GM19397 (cell line): Measurements from ENCODE around the gene THADA.

Experiments used
- ATAC-seq: cut with Tn5 transposase; IDR thresholded peaks from one replicate; pipeline ENCODE4 v1.9.1; 2021; ENCODE audit warnings: mild to moderate bottlenecking, moderate library complexity; ENCODE audit not compliant: unreplicated experiment

THADA gene

GRCh38 chr2:43420389-43420801 is 175.4 kb downstream of the THADA start:
- ATAC-seq = no peak

DNA sequence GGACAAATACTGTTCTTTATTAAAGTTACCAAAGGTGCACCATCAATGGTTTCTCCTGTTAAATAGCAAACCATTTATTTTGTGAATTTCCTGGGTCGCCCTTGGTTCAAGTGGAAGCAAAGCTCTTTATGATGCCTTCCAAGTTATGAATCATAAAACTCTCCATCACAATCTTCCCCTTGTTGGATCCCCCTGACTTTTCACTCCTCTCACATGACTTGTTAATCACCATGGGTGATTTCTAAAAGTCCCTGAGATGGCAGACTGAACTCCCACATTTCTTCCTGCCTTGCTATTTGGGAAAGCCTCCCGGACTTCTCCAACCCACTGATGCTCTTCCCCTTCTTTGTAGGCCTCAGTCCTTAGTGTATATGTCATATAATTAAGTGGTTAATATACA is 176.0 kb downstream of the THADA start:
- ATAC-seq = no peak

GRCh38 chr2:43419243-43419642 is 176.6 kb downstream of the THADA start:
- ATAC-seq = no peak

- ATAC-seq = no peak
These were observed 177.2 kb downstream of the THADA start for GRCh38 chr2:43418680-43419079.

DNA sequence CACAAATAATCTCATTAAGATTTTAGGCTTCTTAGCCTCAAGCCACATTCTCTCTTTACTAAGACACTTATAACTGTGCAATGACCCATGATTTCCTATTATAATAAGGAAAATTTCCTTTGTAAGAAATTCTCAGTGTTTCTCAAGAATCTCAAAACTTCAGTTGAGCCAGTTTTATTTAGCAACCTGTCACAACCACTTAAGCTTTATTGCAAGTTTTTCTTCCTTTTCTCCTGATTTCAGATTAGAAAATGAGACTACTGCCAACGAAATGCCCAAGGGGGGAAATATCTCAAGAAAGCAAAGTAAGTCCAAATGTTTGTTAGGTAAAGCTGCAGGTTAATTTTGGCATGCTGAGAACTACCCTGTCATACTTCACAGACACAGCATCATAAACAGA is 178.5 kb downstream of the THADA start:
- no peak for ATAC-seq

DNA sequence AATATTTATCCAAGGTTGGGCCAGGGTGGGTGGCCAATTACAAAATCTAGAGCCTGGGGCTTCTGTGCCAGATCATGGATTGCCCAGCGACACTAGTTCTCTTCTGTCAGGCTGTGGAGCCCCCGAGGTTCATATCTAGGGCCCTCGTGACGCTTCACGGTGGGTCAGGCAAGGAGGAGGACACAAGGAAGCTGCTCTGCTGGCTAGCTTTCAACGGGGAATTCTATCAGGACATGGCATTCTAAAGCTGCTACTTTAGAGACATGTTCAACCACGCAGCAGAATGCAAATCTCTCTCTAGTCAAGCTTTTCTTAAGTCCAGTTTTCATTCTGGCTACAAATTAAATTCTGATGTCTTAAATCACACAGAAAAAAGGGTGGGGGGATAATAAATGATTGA is 180.2 kb downstream of the THADA start:
- ATAC-seq = no peak

- no peak for ATAC-seq
These were observed 181.2 kb downstream of the THADA start for GRCh38 chr2:43414586-43415135.

DNA sequence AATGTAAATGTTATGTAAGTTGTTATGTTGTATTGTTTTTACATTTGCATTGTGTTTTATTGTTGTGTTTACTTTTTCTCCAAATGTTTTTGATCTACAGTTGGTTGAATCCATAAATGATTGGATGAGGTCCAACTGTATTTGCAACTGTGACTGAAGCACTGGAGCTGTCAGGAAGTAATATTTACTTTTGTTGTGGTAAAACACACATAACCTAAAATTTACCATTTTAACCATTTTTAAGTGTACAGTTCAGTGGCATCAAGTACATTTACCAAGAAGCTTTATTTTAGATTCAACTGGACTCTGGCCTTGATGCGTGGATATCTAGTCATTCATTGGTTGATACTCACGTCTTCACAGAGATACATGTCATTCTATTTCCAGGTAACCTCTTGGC is 181.8 kb downstream of the THADA start:
- no peak for ATAC-seq

GRCh38 chr2:43412114-43412753 is 183.6 kb downstream of the THADA start:
- ATAC-seq = no peak

DNA sequence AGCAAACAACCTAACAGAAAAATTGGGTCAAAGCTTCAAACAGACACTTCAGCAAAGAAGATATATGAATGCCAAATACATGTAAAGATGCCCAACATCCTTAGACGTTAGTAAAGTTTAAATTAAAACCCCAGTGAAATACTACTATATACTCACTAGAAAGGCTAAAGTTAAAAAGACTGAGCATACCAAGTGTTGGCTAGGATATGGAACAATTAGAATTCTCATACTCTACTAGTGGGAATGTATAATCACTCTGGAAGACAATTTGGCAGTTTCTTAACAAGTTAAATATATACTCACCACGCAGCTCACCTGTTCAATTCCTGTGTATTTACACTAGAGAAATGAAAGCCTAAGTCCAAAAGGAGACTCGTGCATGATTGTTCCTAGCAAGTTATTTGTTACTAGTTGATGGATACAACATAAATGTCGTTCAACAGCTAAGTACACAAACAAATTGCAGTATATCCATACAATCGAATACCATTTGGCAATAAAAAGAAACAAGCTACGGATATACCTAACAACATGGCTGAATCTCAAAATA is 185.7 kb downstream of the THADA start:
- no peak for ATAC-seq

DNA sequence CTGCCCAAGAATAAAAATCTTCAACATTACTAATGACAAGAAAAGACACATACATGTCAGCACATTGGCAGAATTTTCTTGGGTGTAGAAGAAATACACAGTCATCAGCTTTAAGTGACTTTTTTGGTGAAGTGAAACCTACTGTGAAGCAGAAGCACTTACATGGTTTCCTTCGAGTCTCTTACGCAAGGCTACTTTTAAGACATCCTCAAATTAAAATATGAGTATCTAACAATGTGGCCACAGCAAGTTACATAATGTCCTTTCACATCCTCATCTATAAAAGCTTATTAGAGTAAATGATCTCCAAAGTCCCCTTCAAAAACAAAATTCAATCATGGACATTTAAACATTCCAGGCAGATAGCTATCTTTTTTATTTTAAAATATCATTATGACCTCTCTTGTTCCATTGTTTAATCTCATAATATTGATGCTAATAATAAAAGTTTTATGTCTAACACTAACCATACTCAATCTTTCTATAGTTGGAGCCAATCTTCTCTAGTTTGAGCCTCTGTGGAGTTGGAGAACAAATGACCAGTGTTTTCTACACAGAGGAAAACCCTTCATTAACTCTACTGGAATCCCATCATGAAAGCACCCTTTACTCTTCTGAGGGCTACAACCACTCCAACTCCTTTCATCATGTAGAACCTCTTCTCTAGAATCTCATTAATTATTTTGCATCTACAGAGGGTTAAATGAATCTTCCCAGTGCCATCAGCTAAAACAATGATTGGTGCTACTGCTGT is 187.3 kb downstream of the THADA start:
- peak; percentile 70 for ATAC-seq

DNA sequence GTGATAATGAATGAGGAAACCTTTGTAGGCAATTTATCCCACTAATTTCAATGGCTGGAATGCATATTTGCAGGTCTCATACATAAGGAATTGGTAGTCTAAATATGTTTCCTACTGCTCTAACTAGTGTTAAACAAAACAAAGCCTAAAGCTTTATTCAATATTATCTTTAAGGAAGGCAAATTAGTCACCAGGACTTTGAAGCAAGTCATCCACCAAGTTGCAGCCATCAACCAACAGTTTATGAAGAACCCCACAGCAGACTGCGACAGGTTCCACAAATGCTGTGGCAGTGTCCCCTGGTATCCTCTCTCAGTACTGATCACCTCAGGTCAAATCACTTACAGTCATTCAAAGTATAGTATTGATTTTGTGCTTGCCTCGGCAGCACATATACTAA is 187.9 kb downstream of the THADA start:
- peak; percentile 43 for ATAC-seq

DNA sequence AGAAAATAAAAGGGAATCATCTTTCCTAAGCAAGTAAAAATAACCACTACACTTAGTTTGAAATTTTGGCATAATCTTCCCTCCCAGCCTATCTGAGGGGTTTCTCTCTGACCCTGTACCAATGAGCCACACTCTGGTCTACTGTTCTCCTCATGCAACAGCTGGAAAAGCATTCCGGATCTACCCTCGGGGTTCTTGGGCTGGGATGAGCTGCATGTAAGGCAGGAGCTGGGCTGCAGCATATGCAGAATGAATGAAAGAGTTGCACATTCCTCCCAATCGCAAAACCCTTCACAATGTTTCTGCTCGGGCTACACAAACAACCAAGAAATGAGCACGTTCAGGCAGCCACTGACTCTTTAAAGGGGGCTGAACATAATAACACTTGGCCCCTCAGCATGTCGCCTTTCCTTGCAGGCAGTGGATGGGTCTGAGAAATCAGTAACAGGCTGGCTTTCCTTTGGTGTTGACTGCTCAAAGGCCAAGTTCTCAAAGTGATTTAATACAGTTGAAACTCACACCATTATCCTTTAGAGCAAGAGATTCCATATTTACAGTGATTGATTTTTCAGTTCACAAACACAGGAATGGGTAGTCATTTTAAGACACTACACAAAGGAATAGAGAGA is 189.1 kb downstream of the THADA start:
- no peak for ATAC-seq

DNA sequence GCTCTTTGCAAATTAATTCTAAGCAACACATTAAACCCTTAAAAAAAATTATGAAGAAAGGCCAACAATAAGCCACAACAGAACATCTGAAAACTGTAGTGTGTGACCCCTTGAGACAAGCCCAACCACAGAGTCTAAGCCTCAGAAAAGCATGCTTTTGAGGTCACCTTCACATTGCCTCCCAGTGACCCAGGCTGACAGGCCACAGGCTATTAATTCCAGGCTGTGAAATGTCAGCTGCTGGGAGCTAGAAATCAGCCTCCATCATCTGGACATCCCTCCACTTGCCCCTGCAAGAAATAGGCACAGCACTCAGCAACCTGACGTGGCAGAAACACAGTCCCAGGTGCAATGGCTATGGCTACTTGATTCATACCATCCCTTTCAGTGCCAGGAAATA is 190.0 kb downstream of the THADA start:
- ATAC-seq = no peak

- peak; percentile 54 for ATAC-seq
These were observed 193.3 kb downstream of the THADA start for GRCh38 chr2:43402452-43402937.

- ATAC-seq = peak; percentile 84
These were observed 193.8 kb downstream of the THADA start for GRCh38 chr2:43402002-43402401.

GRCh38 chr2:43400508-43400907 is 195.3 kb downstream of the THADA start:
- no peak for ATAC-seq

DNA sequence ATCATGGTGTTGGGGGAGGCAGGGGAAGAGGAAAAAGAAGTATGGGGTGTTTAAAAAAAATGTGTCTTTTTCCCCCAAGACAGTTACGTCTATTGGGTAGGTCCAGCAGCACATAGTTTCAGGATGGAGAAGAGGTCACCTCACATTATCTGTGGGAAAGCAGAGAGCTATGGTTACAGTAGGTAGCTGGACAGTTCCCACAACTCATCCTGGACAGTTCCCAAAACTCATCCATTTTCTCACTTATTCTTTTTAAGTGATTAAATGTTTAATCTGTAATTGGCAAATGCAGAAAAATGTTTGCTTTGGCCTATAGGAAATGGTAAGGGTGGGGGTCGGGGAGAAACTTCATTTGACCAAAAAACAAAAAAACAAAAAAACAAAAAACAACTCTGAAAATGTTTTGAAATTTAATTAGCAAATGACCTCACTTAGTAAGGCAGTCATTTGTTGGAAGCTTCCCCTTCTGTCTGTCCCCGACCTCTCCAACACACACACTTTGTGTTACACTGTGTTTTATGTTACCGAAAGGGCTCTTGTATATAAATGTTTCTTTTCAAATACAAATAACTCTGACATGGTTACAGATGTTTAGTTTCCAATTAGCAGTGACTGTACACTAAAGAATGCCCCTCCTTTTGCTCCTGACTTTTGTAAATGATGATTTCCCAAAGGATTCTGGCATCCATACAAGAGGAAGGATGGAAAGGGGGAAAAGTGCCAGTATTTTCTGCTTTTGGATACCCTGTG is 196.1 kb downstream of the THADA start:
- no peak for ATAC-seq

GRCh38 chr2:43399098-43399497 is 196.7 kb downstream of the THADA start:
- no peak for ATAC-seq

- ATAC-seq = no peak
These were observed 198.0 kb downstream of the THADA start for GRCh38 chr2:43397821-43398220.

GRCh38 chr2:43397411-43397810 is 198.4 kb downstream of the THADA start:
- no peak for ATAC-seq
